ENCODE results near the gene GTF2H3. TPM values are rescaled to one million over a fixed set of nuclear protein-coding genes. Genes with fewer than 3 reads are reported as not detected.

GTF2H3 gene
- total and polyA plus RNA-seq, 9 of the 15 experiments (the other 6 are each of a cell fraction or from before 2014, with no cell fraction given) = 22.7 to 99.7 (median 49.6) TPM

DNA sequence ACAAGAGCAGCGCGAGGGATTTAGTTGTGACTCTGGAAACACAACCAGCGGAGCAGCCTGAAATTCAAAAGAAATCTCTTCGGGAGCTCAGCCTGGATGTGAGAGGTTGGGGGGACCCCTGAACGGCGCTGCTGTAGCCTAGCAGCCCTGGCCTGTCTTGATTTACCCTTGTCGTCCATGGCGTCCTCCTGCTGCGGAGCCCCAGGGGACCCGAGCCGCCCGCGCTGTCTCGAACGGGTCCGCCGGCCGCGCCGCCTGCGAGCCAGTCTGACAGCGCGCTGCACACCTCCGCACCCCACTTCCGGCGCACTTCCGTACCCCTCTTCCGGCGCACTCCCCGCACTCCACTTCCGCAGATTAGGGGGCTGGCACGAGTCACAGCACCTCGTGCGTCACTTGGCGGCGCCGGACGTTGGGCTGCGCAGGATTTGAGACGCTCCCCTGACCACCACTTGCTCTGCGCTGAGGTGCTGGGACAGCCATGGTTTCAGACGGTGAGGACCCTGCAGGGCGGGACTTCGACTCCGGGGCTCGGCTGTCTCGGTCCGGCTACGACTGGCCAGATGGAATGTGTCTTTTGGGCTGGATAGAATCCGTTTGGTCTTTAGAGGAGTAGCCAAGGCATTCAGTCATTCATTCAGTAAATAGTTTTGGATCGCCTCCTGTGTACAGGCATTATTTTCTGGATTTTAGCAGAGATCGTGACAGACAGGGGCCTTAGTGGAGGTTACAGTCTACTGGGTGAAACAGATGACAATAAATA is at the start of gene GTF2H3, which contains the start of gene EIF2B1 (continued):
- TF ChIP-seq TAF1 (IDR thresholded peaks at IDR 0.05; ENCODE audit: control insufficient read depth, extremely low read depth, insufficient read depth, low read length, severe bottlenecking) (peak; percentile 99), CTBP1 (IDR thresholded peaks at IDR 0.05; ENCODE audit: borderline replicate concordance) (no peak; the same call in 1 of the 2 replicates), SMC3 (conservative IDR thresholded peaks at IDR 0.05; ENCODE audit: insufficient read depth, low read depth, low read length) (0 out of 2 replicates have a peak, but pooled peaks have one; percentile 28), ZNF324 (CRISPR knock-in tag; IDR thresholded peaks at IDR 0.05) (no peak), POLR2B (IDR thresholded peaks at IDR 0.05; ENCODE audit: low read depth, partially characterized antibody) (peak; percentile 95), ZNF274 (IDR thresholded peaks at IDR 0.05; ENCODE audit: borderline replicate concordance, low read depth, low read length) (no peak), HDAC2 (IDR thresholded peaks at IDR 0.05) (peak; percentile 81), ZNF232 (CRISPR knock-in tag; IDR thresholded peaks at IDR 0.05) (no peak), KLF1 (tag; IDR thresholded peaks at IDR 0.05) (peak; percentile 93; the same call in 1 of the 2 replicates), ZNF507 (tag; conservative IDR thresholded peaks at IDR 0.05) (no peak), TEAD2 (tag; IDR thresholded peaks at IDR 0.05) (no peak), CBX2 (IDR thresholded peaks at IDR 0.05; ENCODE audit: insufficient read depth, low read length, poor library complexity, severe bottlenecking) (no peak), SAFB2 (IDR thresholded peaks at IDR 0.05; ENCODE audit: borderline replicate concordance, low read depth, low read length, severe bottlenecking) (no peak), MEF2A (IDR thresholded peaks at IDR 0.05; ENCODE audit: control insufficient read depth, low read depth, low read length) (no peak), DMBX1 (CRISPR knock-in tag; IDR thresholded peaks at IDR 0.05; ENCODE audit: borderline replicate concordance) (no peak), NR3C1 (CRISPR knock-in tag; IDR thresholded peaks at IDR 0.05) (no peak)
- TF ChIP-seq, protein P1, sequence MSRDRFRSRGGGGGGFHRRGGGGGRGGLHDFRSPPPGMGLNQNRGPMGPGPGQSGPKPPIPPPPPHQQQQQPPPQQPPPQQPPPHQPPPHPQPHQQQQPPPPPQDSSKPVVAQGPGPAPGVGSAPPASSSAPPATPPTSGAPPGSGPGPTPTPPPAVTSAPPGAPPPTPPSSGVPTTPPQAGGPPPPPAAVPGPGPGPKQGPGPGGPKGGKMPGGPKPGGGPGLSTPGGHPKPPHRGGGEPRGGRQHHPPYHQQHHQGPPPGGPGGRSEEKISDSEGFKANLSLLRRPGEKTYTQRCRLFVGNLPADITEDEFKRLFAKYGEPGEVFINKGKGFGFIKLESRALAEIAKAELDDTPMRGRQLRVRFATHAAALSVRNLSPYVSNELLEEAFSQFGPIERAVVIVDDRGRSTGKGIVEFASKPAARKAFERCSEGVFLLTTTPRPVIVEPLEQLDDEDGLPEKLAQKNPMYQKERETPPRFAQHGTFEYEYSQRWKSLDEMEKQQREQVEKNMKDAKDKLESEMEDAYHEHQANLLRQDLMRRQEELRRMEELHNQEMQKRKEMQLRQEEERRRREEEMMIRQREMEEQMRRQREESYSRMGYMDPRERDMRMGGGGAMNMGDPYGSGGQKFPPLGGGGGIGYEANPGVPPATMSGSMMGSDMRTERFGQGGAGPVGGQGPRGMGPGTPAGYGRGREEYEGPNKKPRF (IDR thresholded peaks at IDR 0.05; ENCODE audit: low read depth, low read length) = no peak
- TF ChIP-seq, protein P2, sequence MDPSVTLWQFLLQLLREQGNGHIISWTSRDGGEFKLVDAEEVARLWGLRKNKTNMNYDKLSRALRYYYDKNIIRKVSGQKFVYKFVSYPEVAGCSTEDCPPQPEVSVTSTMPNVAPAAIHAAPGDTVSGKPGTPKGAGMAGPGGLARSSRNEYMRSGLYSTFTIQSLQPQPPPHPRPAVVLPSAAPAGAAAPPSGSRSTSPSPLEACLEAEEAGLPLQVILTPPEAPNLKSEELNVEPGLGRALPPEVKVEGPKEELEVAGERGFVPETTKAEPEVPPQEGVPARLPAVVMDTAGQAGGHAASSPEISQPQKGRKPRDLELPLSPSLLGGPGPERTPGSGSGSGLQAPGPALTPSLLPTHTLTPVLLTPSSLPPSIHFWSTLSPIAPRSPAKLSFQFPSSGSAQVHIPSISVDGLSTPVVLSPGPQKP (CRISPR knock-in tag; IDR thresholded peaks at IDR 0.05) = no peak
- TF ChIP-seq, protein P3, sequence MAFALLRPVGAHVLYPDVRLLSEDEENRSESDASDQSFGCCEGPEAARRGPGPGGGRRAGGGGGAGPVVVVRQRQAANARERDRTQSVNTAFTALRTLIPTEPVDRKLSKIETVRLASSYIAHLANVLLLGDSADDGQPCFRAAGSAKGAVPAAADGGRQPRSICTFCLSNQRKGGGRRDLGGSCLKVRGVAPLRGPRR (CRISPR knock-in tag; IDR thresholded peaks at IDR 0.05) = no peak
- TF ChIP-seq, protein P4, sequence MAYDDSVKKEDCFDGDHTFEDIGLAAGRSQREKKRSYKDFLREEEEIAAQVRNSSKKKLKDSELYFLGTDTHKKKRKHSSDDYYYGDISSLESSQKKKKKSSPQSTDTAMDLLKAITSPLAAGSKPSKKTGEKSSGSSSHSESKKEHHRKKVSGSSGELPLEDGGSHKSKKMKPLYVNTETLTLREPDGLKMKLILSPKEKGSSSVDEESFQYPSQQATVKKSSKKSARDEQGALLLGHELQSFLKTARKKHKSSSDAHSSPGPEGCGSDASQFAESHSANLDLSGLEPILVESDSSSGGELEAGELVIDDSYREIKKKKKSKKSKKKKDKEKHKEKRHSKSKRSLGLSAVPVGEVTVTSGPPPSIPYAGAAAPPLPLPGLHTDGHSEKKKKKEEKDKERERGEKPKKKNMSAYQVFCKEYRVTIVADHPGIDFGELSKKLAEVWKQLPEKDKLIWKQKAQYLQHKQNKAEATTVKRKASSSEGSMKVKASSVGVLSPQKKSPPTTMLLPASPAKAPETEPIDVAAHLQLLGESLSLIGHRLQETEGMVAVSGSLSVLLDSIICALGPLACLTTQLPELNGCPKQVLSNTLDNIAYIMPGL (CRISPR knock-in tag; IDR thresholded peaks at IDR 0.05) = peak; percentile 88; the same call in 1 of the 2 replicates
- TF ChIP-seq, protein P5, sequence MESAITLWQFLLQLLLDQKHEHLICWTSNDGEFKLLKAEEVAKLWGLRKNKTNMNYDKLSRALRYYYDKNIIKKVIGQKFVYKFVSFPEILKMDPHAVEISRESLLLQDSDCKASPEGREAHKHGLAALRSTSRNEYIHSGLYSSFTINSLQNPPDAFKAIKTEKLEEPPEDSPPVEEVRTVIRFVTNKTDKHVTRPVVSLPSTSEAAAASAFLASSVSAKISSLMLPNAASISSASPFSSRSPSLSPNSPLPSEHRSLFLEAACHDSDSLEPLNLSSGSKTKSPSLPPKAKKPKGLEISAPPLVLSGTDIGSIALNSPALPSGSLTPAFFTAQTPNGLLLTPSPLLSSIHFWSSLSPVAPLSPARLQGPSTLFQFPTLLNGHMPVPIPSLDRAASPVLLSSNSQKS (CRISPR knock-in tag; IDR thresholded peaks at IDR 0.05) = no peak

Measured in K562 (cell line).